Keratinocyte (primary cell): ENCODE data around the gene TM4SF5. TPM values are rescaled to one million over a fixed set of nuclear protein-coding genes. Genes with fewer than 3 reads are reported as not detected.

ENCODE experiments used
- DNase-seq: peaks from one replicate; pipeline ENCODE4 v3.0.0-alpha.2; 2011; ENCODE audit warnings: low read depth, missing footprints, low spot score
- FAIRE-seq: peaks from 2 replicates; lab custom pipeline; 2011; peaks lifted over from hg19 to GRCh38; lab: Jason Lieb, UNC
- H2AFZ ChIP-seq: 2 replicates; pipeline ENCODE4 v1.6.0; 2012; ENCODE audit warnings: low read length, control low read depth, inconsistent platforms; ENCODE audit not compliant: control insufficient read depth
- H3K27ac ChIP-seq: 2 replicates; pipeline ENCODE4 v1.5.1; 2011; ENCODE audit warnings: low read length; ENCODE audit not compliant: control insufficient read depth, insufficient read depth
- H3K27me3 ChIP-seq: 3 replicates; pipeline ENCODE4 v1.6.0; 2011; ENCODE audit warnings: low read length; ENCODE audit not compliant: control insufficient read depth, insufficient read depth; ENCODE audit errors: extremely low read depth
- H3K36me3 ChIP-seq, 2 experiments: 2 replicates in 1 of 2; 3 replicates in 1 of 2; pipeline ENCODE4 v1.5.1; 2011; ENCODE audit warnings: low read length in 2 of 2, mild to moderate bottlenecking in 1 of 2; ENCODE audit not compliant: control insufficient read depth in 2 of 2, insufficient read depth in 2 of 2; ENCODE audit errors: extremely low read depth in 1 of 2
- H3K4me1 ChIP-seq: 3 replicates; pipeline ENCODE4 v1.5.1; 2011; ENCODE audit warnings: low read length; ENCODE audit not compliant: control insufficient read depth, insufficient read depth; ENCODE audit errors: extremely low read depth
- H3K4me2 ChIP-seq: 3 replicates; pipeline ENCODE4 v1.6.0; 2011; ENCODE audit warnings: low read depth, low read length; ENCODE audit not compliant: control insufficient read depth, insufficient read depth; ENCODE audit errors: extremely low read depth
- H3K4me3 ChIP-seq, 3 experiments: fragments of 200-600 bp in 1 of 3; sonication (generic) in 1 of 3; 2 replicates in 2 of 3; 3 replicates in 1 of 3; pipeline ENCODE4 v1.5.1; 2011 to 2016; ENCODE audit warnings: low read length in 3 of 3, mild to moderate bottlenecking in 3 of 3, control low read depth in 2 of 3, inconsistent platforms in 1 of 3, low read depth in 1 of 3, mixed read lengths in 1 of 3, mixed run types in 1 of 3, moderate library complexity in 1 of 3; ENCODE audit not compliant: control insufficient read depth in 2 of 3, insufficient read depth in 2 of 3; ENCODE audit errors: extremely low read depth in 1 of 3
- H3K79me2 ChIP-seq: 2 replicates; pipeline ENCODE4 v1.6.0; 2012; ENCODE audit warnings: low read length; ENCODE audit not compliant: control insufficient read depth, insufficient read depth
- H3K9ac ChIP-seq: 3 replicates; pipeline ENCODE4 v1.6.0; 2011; ENCODE audit warnings: low read length; ENCODE audit not compliant: control insufficient read depth, insufficient read depth; ENCODE audit errors: extremely low read depth
- H3K9me1 ChIP-seq: 3 replicates; pipeline ENCODE4 v1.6.0; 2011; ENCODE audit warnings: low read length; ENCODE audit not compliant: control insufficient read depth, insufficient read depth; ENCODE audit errors: extremely low read depth
- H3K9me3 ChIP-seq: 2 replicates; pipeline ENCODE4 v1.5.1; 2012; ENCODE audit warnings: low read depth, low read length; ENCODE audit not compliant: control insufficient read depth
- H4K20me1 ChIP-seq: 3 replicates; pipeline ENCODE4 v1.6.0; 2011; ENCODE audit warnings: low read length; ENCODE audit not compliant: control insufficient read depth, insufficient read depth; ENCODE audit errors: extremely low read depth
- CTCF ChIP-seq, 3 experiments: IDR thresholded peaks in 1 of 3; conservative IDR thresholded peaks in 1 of 3; optimal IDR thresholded peaks in 1 of 3; 2 replicates in 2 of 3; 3 replicates in 1 of 3; pipeline versions ENCODE3 to v1.5.1; 2011; ENCODE audit warnings: low read length in 3 of 3, mild to moderate bottlenecking in 3 of 3, moderate library complexity in 2 of 3, control low read depth in 1 of 3, inconsistent platforms in 1 of 3; ENCODE audit not compliant: insufficient read depth in 2 of 3; ENCODE audit errors: extremely low read depth in 1 of 3
- EZH2 ChIP-seq: IDR thresholded peaks from one replicate; pipeline ENCODE4 v1.6.1; 2012; ENCODE audit warnings: inconsistent platforms, mild to moderate bottlenecking, low read length, moderate library complexity
- dilution Hi-C: fragments of 300-500 bp; cut with MboI; formaldehyde crosslinking; loops from one replicate; pipeline ENCODE4 v1.7.0; 2020; ENCODE audit warnings: low sequenced_read_pairs; ENCODE audit not compliant: extremely low pct_ligation_motif_present
- polyA plus RNA-seq, 5 experiments: library from polyadenylated mRNA; depleted of rRNA in 3 of 5; stranded (reverse) in 3 of 5; stranded (forward) in 1 of 5; unstranded in 1 of 5; fragments of >200 nt; gene quantifications; 1 replicate in 1 of 5; 2 replicates in 3 of 5; 3 replicates in 1 of 5; pipeline versions ENCODE4 v1.2.1 to v1.2.3, GENCODE V29; 2011 to 2012; ENCODE audit warnings: missing spikeins in 2 of 5, low read depth in 1 of 5, low replicate concordance in 1 of 5

The TM4SF5 gene
- polyA plus RNA-seq, 1 donor (not counting 4 experiments of a cell fraction or from before 2014, with no cell fraction given) = not detected

GRCh38 chr17:4796552-4796920, 24.9 kb downstream of the TM4SF5 start:
- no peak for DNase-seq
- no peak for TF ChIP-seq CTCF (optimal IDR thresholded peaks at IDR 0.05 in 1 of 3, IDR thresholded peaks at IDR 0.05 in 1 of 3, conservative IDR thresholded peaks at IDR 0.05 in 1 of 3; ENCODE audit: extremely low read depth in 1 of 3, insufficient read depth in 2 of 3, low read length in 3 of 3)
- no peak for TF ChIP-seq EZH2
- peak overlapping the region; percentile 92 to 99 (median 94) for H3K4me3 ChIP-seq
- FAIRE-seq = peak; percentile 39
- H3K9ac ChIP-seq = peak overlapping the region; percentile 92
- H3K4me2 ChIP-seq = peak overlapping the region; percentile 91
- dilution Hi-C loops = no loop called here
- peaks cover 6% of the 10 kb centered on the region in 2 experiments for H3K36me3 ChIP-seq
- H3K9me3 ChIP-seq = no peaks in the 10 kb centered on the region
- H3K27me3 ChIP-seq = no peaks in the 10 kb centered on the region
- H2AFZ ChIP-seq = peak overlapping the region; percentile 86
- peaks cover 17% of the 10 kb centered on the region for H3K79me2 ChIP-seq
- no peaks in the 10 kb centered on the region for H4K20me1 ChIP-seq
- peaks cover 7% of the 10 kb centered on the region for H3K4me1 ChIP-seq
- no peaks in the 10 kb centered on the region for H3K9me1 ChIP-seq
- H3K27ac ChIP-seq = peak overlapping the region; percentile 89

- TF ChIP-seq EZH2 (no peak), CTCF (optimal IDR thresholded peaks at IDR 0.05 in 1 of 3, IDR thresholded peaks at IDR 0.05 in 1 of 3, conservative IDR thresholded peaks at IDR 0.05 in 1 of 3; ENCODE audit: extremely low read depth in 1 of 3, insufficient read depth in 2 of 3, low read length in 3 of 3) (no peak)
- FAIRE-seq = no peak
These were observed 28.9 kb downstream of the TM4SF5 start for GRCh38 chr17:4800462-4801196.

More at GRCh38 chr17:4800462-4801196, 28.9 kb downstream of the TM4SF5 start:
- no peak overlapping the region for H2AFZ ChIP-seq
- no peaks in the 10 kb centered on the region for H3K9me3 ChIP-seq
- H3K9ac ChIP-seq = no peak overlapping the region
- peaks cover 7% of the 10 kb centered on the region for H3K4me1 ChIP-seq
- peaks cover 6% of the 10 kb centered on the region in 2 experiments for H3K36me3 ChIP-seq
- H4K20me1 ChIP-seq = no peaks in the 10 kb centered on the region
- H3K27me3 ChIP-seq = no peaks in the 10 kb centered on the region
- dilution Hi-C loops = no loop called here
- H3K4me3 ChIP-seq = no peak overlapping the region
- no peak overlapping the region for H3K27ac ChIP-seq
- H3K9me1 ChIP-seq = no peaks in the 10 kb centered on the region
- H3K79me2 ChIP-seq = peaks cover 17% of the 10 kb centered on the region
- DNase-seq = no peak
- no peak overlapping the region for H3K4me2 ChIP-seq
